ENCODE data around the gene KRT6A. TPM values are rescaled to one million over a fixed set of nuclear protein-coding genes. Genes with fewer than 3 reads are reported as not detected.

Gene KRT6A
- polyA plus RNA-seq, 2 of the 4 experiments (the other 2 are of a cell fraction), result 0.04 to 0.14 TPM

DNA sequence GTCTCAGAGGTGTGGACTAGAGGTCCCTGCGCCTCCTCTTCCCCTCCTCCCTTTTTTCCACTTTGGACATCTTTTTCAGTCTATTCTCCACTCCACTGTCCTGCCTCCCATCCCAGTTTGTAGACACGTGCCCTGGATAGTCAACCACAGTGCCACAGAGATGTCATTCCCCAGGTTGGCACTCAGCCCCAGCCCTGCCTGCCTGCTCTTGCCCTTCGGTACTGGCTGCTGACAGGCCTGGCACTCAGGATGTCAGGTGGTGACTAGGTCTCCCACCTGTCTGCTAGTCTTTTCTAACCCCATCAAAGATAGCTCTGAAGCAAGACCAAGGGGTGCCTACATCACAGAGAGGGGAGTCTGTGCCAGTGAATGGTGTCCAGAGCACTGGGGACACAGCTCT is 44.0 kb upstream of the KRT6A start:
- DNase-seq (ENCODE audit: low read depth in 1 of 2, low spot score in 1 of 2) (no peak), FAIRE-seq (no peak), ATAC-seq (no peak)
- no peak for TF ChIP-seq HOXB13 (CRISPR knock-in tag; IDR thresholded peaks at IDR 0.05; ENCODE audit: low read depth)
- TF ChIP-seq HDAC2 (IDR thresholded peaks at IDR 0.05), result no peak
- TF ChIP-seq KDM5A (IDR thresholded peaks at IDR 0.05), result no peak
- no peak for TF ChIP-seq RAD21 (conservative IDR thresholded peaks at IDR 0.05 in 1 of 2, IDR thresholded peaks at IDR 0.05 in 1 of 2)
- TF ChIP-seq SREBF2 (IDR thresholded peaks at IDR 0.05), result no peak
- TF ChIP-seq, protein P1, sequence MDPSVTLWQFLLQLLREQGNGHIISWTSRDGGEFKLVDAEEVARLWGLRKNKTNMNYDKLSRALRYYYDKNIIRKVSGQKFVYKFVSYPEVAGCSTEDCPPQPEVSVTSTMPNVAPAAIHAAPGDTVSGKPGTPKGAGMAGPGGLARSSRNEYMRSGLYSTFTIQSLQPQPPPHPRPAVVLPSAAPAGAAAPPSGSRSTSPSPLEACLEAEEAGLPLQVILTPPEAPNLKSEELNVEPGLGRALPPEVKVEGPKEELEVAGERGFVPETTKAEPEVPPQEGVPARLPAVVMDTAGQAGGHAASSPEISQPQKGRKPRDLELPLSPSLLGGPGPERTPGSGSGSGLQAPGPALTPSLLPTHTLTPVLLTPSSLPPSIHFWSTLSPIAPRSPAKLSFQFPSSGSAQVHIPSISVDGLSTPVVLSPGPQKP (IDR thresholded peaks at IDR 0.05; ENCODE audit: low read depth, low read length), result no peak
- ChIA-PET POLR2A (no interaction called here), CTCF (interaction anchor here (0.8 to 1.6 kb wide), 6 partner anchors 13 to 165 kb away, joined by 3 to 6 read pairs (median 4); partner anchors contain the start of gene KRT71)
- WGBS (ENCODE audit: missing lambda C conversion rate), result 81% methylated on average over 3 of the region's 3 CpGs
- Histone ChIP-seq H3K4me1 (peaks cover 21% of the 10 kb centered on the region), H3K9me3 (no peaks in the 10 kb centered on the region), H3K4me2 (no peak overlapping the region), H3K27ac (no peak overlapping the region), H3K4me3 (no peak overlapping the region)

DNA sequence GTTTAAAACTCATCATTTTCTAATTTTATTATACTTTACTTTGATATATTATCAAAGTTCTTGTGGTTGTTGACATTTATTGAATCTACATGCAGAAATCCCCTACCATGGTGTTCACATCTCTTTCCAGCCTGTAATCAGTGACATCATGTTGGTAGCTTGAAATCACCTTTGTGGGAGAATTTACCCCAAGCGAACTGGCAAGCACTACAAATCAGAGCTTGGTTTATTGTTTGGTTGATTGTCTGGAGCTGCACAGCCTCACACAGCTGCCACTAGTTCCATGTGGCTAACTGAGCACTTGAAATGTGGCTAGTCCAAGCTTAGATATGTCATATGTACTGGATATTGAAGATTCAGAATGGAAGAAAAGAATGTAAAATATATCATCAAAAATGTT is 42.5 kb upstream of the KRT6A start:
- CTCF ChIA-PET, result interaction anchor here (1.0 to 5.8 kb wide), 9 partner anchors 9 to 380 kb away, joined by 3 to 31 read pairs (median 7); no protein-coding TSS in a partner anchor
- POLR2A ChIA-PET, result no interaction called here
- DNase-seq (ENCODE audit: low read depth in 1 of 2, low spot score in 1 of 2) (no peak), FAIRE-seq (no peak), ATAC-seq (no peak)
- Histone ChIP-seq H3K27ac (no peak overlapping the region), H3K9me3 (no peaks in the 10 kb centered on the region), H3K4me1 (peaks cover 21% of the 10 kb centered on the region), H3K4me3 (no peak overlapping the region), H3K4me2 (no peak overlapping the region)
- 0% methylated on average over 1 of the region's 1 CpG for WGBS (ENCODE audit: missing lambda C conversion rate)
- TF ChIP-seq ZSCAN20 (CRISPR knock-in tag; IDR thresholded peaks at IDR 0.05) (no peak), KDM5A (IDR thresholded peaks at IDR 0.05) (no peak), HOXA7 (CRISPR knock-in tag; IDR thresholded peaks at IDR 0.05) (no peak), RNF2 (IDR thresholded peaks at IDR 0.05; ENCODE audit: borderline replicate concordance, low read depth) (no peak), FOXS1 (CRISPR knock-in tag; IDR thresholded peaks at IDR 0.05) (no peak), NFE2L2 (conservative IDR thresholded peaks at IDR 0.05; ENCODE audit: low read length) (no peak), CHD4 (IDR thresholded peaks at IDR 0.05; ENCODE audit: borderline replicate concordance) (no peak), RCOR1 (IDR thresholded peaks at IDR 0.05; ENCODE audit: low read depth, low read length) (no peak), NR3C1 (IDR thresholded peaks at IDR 0.05) (no peak), ZNF302 (CRISPR knock-in tag; IDR thresholded peaks at IDR 0.05) (no peak), HDAC2 (IDR thresholded peaks at IDR 0.05) (no peak), EHF (CRISPR knock-in tag; IDR thresholded peaks at IDR 0.05) (no peak), HOXB5 (CRISPR knock-in tag; IDR thresholded peaks at IDR 0.05) (no peak), FOSB (CRISPR knock-in tag; IDR thresholded peaks at IDR 0.05) (no peak), MAFK (IDR thresholded peaks at IDR 0.05; ENCODE audit: partially characterized antibody) (no peak), EHMT2 (IDR thresholded peaks at IDR 0.05; ENCODE audit: low read depth) (no peak), BHLHE40 (IDR thresholded peaks at IDR 0.05; ENCODE audit: low read depth, low read length) (no peak)
- TF ChIP-seq, protein P2, sequence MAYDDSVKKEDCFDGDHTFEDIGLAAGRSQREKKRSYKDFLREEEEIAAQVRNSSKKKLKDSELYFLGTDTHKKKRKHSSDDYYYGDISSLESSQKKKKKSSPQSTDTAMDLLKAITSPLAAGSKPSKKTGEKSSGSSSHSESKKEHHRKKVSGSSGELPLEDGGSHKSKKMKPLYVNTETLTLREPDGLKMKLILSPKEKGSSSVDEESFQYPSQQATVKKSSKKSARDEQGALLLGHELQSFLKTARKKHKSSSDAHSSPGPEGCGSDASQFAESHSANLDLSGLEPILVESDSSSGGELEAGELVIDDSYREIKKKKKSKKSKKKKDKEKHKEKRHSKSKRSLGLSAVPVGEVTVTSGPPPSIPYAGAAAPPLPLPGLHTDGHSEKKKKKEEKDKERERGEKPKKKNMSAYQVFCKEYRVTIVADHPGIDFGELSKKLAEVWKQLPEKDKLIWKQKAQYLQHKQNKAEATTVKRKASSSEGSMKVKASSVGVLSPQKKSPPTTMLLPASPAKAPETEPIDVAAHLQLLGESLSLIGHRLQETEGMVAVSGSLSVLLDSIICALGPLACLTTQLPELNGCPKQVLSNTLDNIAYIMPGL (CRISPR knock-in tag; IDR thresholded peaks at IDR 0.05; ENCODE audit: borderline replicate concordance), result no peak
- TF ChIP-seq, protein P3, sequence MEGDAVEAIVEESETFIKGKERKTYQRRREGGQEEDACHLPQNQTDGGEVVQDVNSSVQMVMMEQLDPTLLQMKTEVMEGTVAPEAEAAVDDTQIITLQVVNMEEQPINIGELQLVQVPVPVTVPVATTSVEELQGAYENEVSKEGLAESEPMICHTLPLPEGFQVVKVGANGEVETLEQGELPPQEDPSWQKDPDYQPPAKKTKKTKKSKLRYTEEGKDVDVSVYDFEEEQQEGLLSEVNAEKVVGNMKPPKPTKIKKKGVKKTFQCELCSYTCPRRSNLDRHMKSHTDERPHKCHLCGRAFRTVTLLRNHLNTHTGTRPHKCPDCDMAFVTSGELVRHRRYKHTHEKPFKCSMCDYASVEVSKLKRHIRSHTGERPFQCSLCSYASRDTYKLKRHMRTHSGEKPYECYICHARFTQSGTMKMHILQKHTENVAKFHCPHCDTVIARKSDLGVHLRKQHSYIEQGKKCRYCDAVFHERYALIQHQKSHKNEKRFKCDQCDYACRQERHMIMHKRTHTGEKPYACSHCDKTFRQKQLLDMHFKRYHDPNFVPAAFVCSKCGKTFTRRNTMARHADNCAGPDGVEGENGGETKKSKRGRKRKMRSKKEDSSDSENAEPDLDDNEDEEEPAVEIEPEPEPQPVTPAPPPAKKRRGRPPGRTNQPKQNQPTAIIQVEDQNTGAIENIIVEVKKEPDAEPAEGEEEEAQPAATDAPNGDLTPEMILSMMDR (IDR thresholded peaks at IDR 0.05), result no peak
- TF ChIP-seq, protein P4, sequence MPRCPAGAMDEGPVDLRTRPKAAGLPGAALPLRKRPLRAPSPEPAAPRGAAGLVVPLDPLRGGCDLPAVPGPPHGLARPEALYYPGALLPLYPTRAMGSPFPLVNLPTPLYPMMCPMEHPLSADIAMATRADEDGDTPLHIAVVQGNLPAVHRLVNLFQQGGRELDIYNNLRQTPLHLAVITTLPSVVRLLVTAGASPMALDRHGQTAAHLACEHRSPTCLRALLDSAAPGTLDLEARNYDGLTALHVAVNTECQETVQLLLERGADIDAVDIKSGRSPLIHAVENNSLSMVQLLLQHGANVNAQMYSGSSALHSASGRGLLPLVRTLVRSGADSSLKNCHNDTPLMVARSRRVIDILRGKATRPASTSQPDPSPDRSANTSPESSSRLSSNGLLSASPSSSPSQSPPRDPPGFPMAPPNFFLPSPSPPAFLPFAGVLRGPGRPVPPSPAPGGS (IDR thresholded peaks at IDR 0.05), result no peak
